ENCODE data around the gene TANGO2.

The TANGO2 gene

GRCh38 chr22:20037419-20037818, 16.5 kb downstream of the TANGO2 start:
- TF ChIP-seq CTCF (conservative IDR thresholded peaks at IDR 0.05; ENCODE audit: low read depth, low read length) = no peak
- no peak overlapping the region for H3K4me3 ChIP-seq (ENCODE audit: low read length)
- DNase-seq (ENCODE audit: low read depth) = no peak

- DNase-seq (ENCODE audit: low read depth) = no peak
- no peak overlapping the region for H3K4me3 ChIP-seq (ENCODE audit: low read length)
- no peak for TF ChIP-seq CTCF (conservative IDR thresholded peaks at IDR 0.05; ENCODE audit: low read depth, low read length)
Measured at GRCh38 chr22:20038574-20038973, 17.7 kb downstream of the TANGO2 start.

- DNase-seq (ENCODE audit: low read depth) = no peak
- H3K4me3 ChIP-seq (ENCODE audit: low read length) = no peak overlapping the region
- no peak for TF ChIP-seq CTCF (conservative IDR thresholded peaks at IDR 0.05; ENCODE audit: low read depth, low read length)
Measured at GRCh38 chr22:20039683-20040325, 18.9 kb downstream of the TANGO2 start.

GRCh38 chr22:20040327-20041200, 19.7 kb downstream of the TANGO2 start:
- H3K4me3 ChIP-seq (ENCODE audit: low read length) = no peak overlapping the region
- TF ChIP-seq CTCF (conservative IDR thresholded peaks at IDR 0.05; ENCODE audit: low read depth, low read length) = no peak
- no peak for DNase-seq (ENCODE audit: low read depth)

GRCh38 chr22:20043057-20043996, 22.4 kb downstream of the TANGO2 start:
- no peak overlapping the region for H3K4me3 ChIP-seq (ENCODE audit: low read length)
- DNase-seq (ENCODE audit: low read depth) = no peak
- TF ChIP-seq CTCF (conservative IDR thresholded peaks at IDR 0.05; ENCODE audit: low read depth, low read length) = no peak

- no peak for DNase-seq (ENCODE audit: low read depth)
- TF ChIP-seq CTCF (conservative IDR thresholded peaks at IDR 0.05; ENCODE audit: low read depth, low read length) = no peak
- H3K4me3 ChIP-seq (ENCODE audit: low read length) = no peak overlapping the region
Measured at GRCh38 chr22:20043997-20044342, 23.1 kb downstream of the TANGO2 start.

All from retinal pigment epithelial cell (primary cell).